Neural progenitor cell (in vitro differentiated cells): ENCODE measurements around the gene CCT2.

Experiments used
- EZH2 ChIP-seq: fragments of 200-600 bp; sonication (generic); IDR thresholded peaks from 2 replicates; pipeline ENCODE4 v1.6.1; 2017; ENCODE audit warnings: antibody characterized with exemption, mild to moderate bottlenecking, moderate library complexity
- EZH2phosphoT487 ChIP-seq: fragments of 200-600 bp; sonication (generic); IDR thresholded peaks from 2 replicates; pipeline ENCODE4 v1.6.1; 2017; ENCODE audit warnings: antibody characterized with exemption
- TF ChIP-seq, protein P1 (sequence below): fragments of 200-600 bp; sonication (generic); IDR thresholded peaks from 2 replicates; pipeline ENCODE4 v1.5.1; 2017; ENCODE audit warnings: antibody characterized with exemption, mild to moderate bottlenecking

DNA sequence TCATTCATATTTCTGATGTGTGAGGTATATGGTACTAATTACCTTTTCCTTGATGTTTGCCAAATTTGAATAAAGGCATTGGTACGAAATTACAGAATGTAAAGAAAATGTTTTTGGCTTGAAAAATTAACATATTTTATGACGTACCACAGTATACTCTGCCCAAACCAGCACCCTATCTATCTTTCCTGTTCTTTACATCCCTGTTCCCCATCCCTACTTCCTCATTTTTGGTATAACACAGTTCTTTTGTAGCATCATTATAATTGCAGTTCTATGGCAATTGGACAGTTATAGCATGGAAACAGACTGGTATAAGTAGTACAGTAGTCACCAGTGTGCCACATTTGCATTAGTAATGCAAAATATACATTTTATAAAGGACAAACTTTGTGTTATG, 7.0 kb upstream of the CCT2 start:
- no peak for TF ChIP-seq EZH2
- TF ChIP-seq, protein P1, sequence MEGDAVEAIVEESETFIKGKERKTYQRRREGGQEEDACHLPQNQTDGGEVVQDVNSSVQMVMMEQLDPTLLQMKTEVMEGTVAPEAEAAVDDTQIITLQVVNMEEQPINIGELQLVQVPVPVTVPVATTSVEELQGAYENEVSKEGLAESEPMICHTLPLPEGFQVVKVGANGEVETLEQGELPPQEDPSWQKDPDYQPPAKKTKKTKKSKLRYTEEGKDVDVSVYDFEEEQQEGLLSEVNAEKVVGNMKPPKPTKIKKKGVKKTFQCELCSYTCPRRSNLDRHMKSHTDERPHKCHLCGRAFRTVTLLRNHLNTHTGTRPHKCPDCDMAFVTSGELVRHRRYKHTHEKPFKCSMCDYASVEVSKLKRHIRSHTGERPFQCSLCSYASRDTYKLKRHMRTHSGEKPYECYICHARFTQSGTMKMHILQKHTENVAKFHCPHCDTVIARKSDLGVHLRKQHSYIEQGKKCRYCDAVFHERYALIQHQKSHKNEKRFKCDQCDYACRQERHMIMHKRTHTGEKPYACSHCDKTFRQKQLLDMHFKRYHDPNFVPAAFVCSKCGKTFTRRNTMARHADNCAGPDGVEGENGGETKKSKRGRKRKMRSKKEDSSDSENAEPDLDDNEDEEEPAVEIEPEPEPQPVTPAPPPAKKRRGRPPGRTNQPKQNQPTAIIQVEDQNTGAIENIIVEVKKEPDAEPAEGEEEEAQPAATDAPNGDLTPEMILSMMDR = no peak
- no peak for TF ChIP-seq EZH2phosphoT487
